HUES48 (cell line): ENCODE measurements around the gene KLHL13.
"Not testable (repeated sequence)": the region's sequence is repeated elsewhere in the genome, so short reads cannot be mapped to it uniquely, and the experiment has no call there.

Source experiments
- H3K27ac ChIP-seq: one replicate; pipeline ENCODE4 v1.7.0; 2013; ENCODE audit warnings: low read depth, low read length, inconsistent platforms
- H3K27me3 ChIP-seq: 2 replicates; pipeline ENCODE4 v1.6.1; 2013; ENCODE audit warnings: mild to moderate bottlenecking, low read length; ENCODE audit not compliant: control insufficient read depth, insufficient read depth
- H3K36me3 ChIP-seq: 2 replicates; pipeline ENCODE4 v1.6.1; 2013; ENCODE audit warnings: low read length; ENCODE audit not compliant: control insufficient read depth, insufficient read depth
- H3K4me1 ChIP-seq: 2 replicates; pipeline ENCODE4 v1.6.1; 2013; ENCODE audit warnings: mild to moderate bottlenecking, low read length; ENCODE audit not compliant: control insufficient read depth, insufficient read depth
- H3K4me3 ChIP-seq: 2 replicates; pipeline ENCODE4 v1.5.1; 2013; ENCODE audit warnings: mild to moderate bottlenecking, low read depth, low read length
- H3K9ac ChIP-seq: 2 replicates; pipeline ENCODE4 v1.6.1; 2013; ENCODE audit warnings: mild to moderate bottlenecking, low read depth, low read length, moderate library complexity
- H3K9me3 ChIP-seq: 2 replicates; pipeline ENCODE4 v1.6.1; 2013; ENCODE audit warnings: low read length; ENCODE audit not compliant: control insufficient read depth, insufficient read depth

The KLHL13 gene

DNA sequence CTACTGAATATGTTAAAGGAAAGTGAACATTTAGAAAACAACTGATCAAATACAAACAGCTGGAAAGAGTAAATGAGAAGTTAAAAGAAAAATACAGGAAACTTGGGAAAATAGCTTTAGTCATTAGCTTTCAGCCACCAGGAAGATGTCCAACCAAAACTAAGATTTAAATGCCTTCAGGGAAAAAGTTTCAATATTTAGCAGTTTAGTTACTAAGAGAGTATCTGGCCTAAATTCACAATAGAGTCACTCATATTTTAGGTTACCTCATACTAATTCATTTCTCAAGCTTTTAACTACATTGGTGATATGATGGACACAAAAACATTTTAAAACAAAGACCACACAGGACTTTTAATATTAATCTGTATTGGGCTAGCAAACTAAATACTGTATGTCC lies 13.1 kb upstream of the KLHL13 start:
- H3K9ac ChIP-seq = no peak overlapping the region

DNA sequence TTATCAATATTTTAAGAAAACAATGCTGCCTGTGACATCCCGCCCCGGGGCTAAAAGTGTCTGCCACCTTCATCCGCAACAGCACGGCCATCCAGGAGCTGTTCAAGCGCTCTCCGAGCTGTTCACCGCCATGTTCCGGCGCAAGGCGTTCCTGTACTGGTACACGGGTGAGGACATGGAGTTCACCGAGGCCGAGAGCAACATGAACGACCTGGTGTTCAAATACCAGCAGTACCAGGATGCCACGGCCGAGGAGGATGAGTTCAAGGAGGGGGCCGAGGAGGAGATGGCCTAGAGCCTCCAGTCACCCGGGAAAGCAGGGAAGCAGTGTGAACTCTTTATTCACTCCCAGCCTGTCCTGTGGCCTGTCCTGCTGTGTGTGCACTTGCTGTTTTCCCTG lies 12.1 kb upstream of the KLHL13 start:
- H3K36me3 ChIP-seq = no peaks in the 10 kb centered on the region
- no peaks in the 10 kb centered on the region for H3K4me1 ChIP-seq
- no peak overlapping the region for H3K27ac ChIP-seq
- H3K9me3 ChIP-seq = no peaks in the 10 kb centered on the region
- H3K9ac ChIP-seq = no peak overlapping the region
- no peak overlapping the region for H3K4me3 ChIP-seq
- no peaks in the 10 kb centered on the region for H3K27me3 ChIP-seq

More for the DNA sequence above, 13.1 kb upstream of the KLHL13 start:
- Histone ChIP-seq H3K27ac (no peak overlapping the region), H3K27me3 (no peaks in the 10 kb centered on the region), H3K4me3 (no peak overlapping the region), H3K4me1 (no peaks in the 10 kb centered on the region), H3K36me3 (no peaks in the 10 kb centered on the region), H3K9me3 (no peaks in the 10 kb centered on the region)

GRCh38 chrX:118126286-118126685 lies 9.7 kb upstream of the KLHL13 start:
- H3K36me3 ChIP-seq = no peaks in the 10 kb centered on the region
- no peaks in the 10 kb centered on the region; the same call in 1 of the 2 replicates for H3K27me3 ChIP-seq
- no peaks in the 10 kb centered on the region for H3K9me3 ChIP-seq
- H3K27ac ChIP-seq = no peak overlapping the region
- H3K4me1 ChIP-seq = no peaks in the 10 kb centered on the region
- no peak overlapping the region for H3K4me3 ChIP-seq
- H3K9ac ChIP-seq = no peak overlapping the region

GRCh38 chrX:118124243-118124642 lies 7.6 kb upstream of the KLHL13 start:
- not testable (repeated sequence) for H3K9ac ChIP-seq, H3K27me3 ChIP-seq, H3K4me1 ChIP-seq, H3K4me3 ChIP-seq, H3K36me3 ChIP-seq, H3K27ac ChIP-seq, H3K9me3 ChIP-seq

- no peak overlapping the region for H3K9ac ChIP-seq
- no peak overlapping the region for H3K27ac ChIP-seq
- no peaks in the 10 kb centered on the region for H3K9me3 ChIP-seq
- H3K4me3 ChIP-seq = peak overlapping the region; percentile 86
- peaks cover 39% of the 10 kb centered on the region for H3K27me3 ChIP-seq
- no peaks in the 10 kb centered on the region for H3K36me3 ChIP-seq
- peaks cover 15% of the 10 kb centered on the region for H3K4me1 ChIP-seq
Observed at GRCh38 chrX:118117741-118118140, 1.1 kb upstream of the KLHL13 start.

- Histone ChIP-seq H3K4me3 (peak overlapping the region; percentile 86), H3K9me3 (no peaks in the 10 kb centered on the region), H3K36me3 (no peaks in the 10 kb centered on the region), H3K27ac (no peak overlapping the region), H3K4me1 (peaks cover 15% of the 10 kb centered on the region), H3K9ac (peak overlapping the region; percentile 60), H3K27me3 (peaks cover 39% of the 10 kb centered on the region)
Observed at GRCh38 chrX:118115953-118116712, 477 bp downstream of the KLHL13 start.

DNA sequence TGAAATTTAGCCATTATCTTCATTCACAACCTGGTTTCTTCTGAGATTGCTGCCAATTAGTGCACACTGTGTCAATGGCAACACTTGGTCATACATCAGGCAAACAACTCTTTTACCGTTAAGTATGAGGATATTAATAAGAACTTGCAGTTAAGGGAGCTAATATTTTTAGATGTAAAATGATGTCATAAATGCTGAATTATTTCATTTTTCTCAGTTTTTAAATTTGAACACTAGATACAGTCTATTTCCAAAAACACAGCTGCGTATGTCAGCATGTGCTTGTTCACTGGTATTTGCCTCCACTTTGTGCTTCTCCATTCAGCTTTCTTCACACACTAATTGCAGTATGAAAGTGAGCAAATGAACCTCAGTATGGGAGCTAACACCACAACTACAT lies 1.6 kb downstream of the KLHL13 start:
- Histone ChIP-seq H3K4me3 (no peak overlapping the region; the same call in 1 of the 2 replicates), H3K4me1 (peaks cover 15% of the 10 kb centered on the region), H3K27ac (no peak overlapping the region)

GRCh38 chrX:118109065-118109464 lies 7.5 kb downstream of the KLHL13 start:
- no peaks in the 10 kb centered on the region for H3K9me3 ChIP-seq
- no peak overlapping the region for H3K27ac ChIP-seq
- H3K4me1 ChIP-seq = peaks cover 4% of the 10 kb centered on the region; the same call in 1 of the 2 replicates
- no peaks in the 10 kb centered on the region for H3K36me3 ChIP-seq
- H3K9ac ChIP-seq = no peak overlapping the region
- H3K4me3 ChIP-seq = no peak overlapping the region
- H3K27me3 ChIP-seq = no peaks in the 10 kb centered on the region

More for the DNA sequence above, 1.6 kb downstream of the KLHL13 start:
- Histone ChIP-seq H3K36me3 (no peaks in the 10 kb centered on the region), H3K9me3 (no peaks in the 10 kb centered on the region), H3K27me3 (peaks cover 39% of the 10 kb centered on the region), H3K9ac (no peak overlapping the region)

GRCh38 chrX:118108304-118108703 lies 8.3 kb downstream of the KLHL13 start:
- Histone ChIP-seq H3K27ac (no peak overlapping the region), H3K36me3 (no peaks in the 10 kb centered on the region), H3K27me3 (no peaks in the 10 kb centered on the region), H3K4me3 (no peak overlapping the region), H3K4me1 (no peaks in the 10 kb centered on the region), H3K9ac (no peak overlapping the region), H3K9me3 (no peaks in the 10 kb centered on the region)

DNA sequence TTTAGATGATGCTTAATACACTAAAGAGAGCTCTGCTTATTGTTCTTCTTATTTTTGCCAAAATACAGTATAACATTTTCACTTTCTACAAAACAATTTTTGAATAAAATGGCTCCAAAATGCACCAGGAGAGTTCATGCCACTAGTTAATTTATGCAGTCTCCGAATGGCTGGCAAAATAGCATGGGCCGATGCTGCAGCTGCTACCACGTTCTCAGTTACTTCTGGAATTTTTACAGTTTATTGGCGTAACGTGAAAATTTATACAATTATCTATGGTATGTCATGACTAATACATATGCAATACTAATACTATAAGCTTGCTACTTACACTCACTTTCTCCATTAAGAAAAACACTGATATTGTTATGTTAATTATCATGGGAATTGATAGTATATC lies 16.5 kb downstream of the KLHL13 start:
- H3K9ac ChIP-seq = no peak overlapping the region
- no peak overlapping the region for H3K27ac ChIP-seq
- H3K9me3 ChIP-seq = no peaks in the 10 kb centered on the region
- no peak overlapping the region for H3K4me3 ChIP-seq
- no peaks in the 10 kb centered on the region for H3K4me1 ChIP-seq
- H3K36me3 ChIP-seq = no peaks in the 10 kb centered on the region
- no peaks in the 10 kb centered on the region for H3K27me3 ChIP-seq

GRCh38 chrX:118088084-118088483 lies 28.5 kb downstream of the KLHL13 start:
- Histone ChIP-seq H3K4me3 (no peak overlapping the region), H3K27me3 (no peaks in the 10 kb centered on the region), H3K4me1 (no peaks in the 10 kb centered on the region), H3K9ac (no peak overlapping the region), H3K36me3 (no peaks in the 10 kb centered on the region), H3K27ac (no peak overlapping the region), H3K9me3 (no peaks in the 10 kb centered on the region)
